ENCODE data around the gene HDAC9. TPM values are rescaled to one million over a fixed set of nuclear protein-coding genes. Genes with fewer than 3 reads are reported as not detected.

The HDAC9 gene
- total RNA-seq, 1 experiment from 2014 or later, result 20.3 TPM

GRCh38 chr7:18900236-18900635 is 404.7 kb downstream of the HDAC9 start:
- in situ Hi-C loops (cut with HindIII; ENCODE audit: low pct_unique_long_range_greater_than_20kb, low sequenced_read_pairs), result no loop called here
- no peak for DNase-seq (ENCODE audit: low read depth, low spot score)

GRCh38 chr7:18900803-18901202 is 405.3 kb downstream of the HDAC9 start:
- in situ Hi-C loops (cut with HindIII; ENCODE audit: low pct_unique_long_range_greater_than_20kb, low sequenced_read_pairs), result no loop called here
- no peak for DNase-seq (ENCODE audit: low read depth, low spot score)

GRCh38 chr7:18901351-18901750 is 405.8 kb downstream of the HDAC9 start:
- in situ Hi-C loops (cut with HindIII; ENCODE audit: low pct_unique_long_range_greater_than_20kb, low sequenced_read_pairs), result no loop called here

GRCh38 chr7:18901982-18902421 is 406.5 kb downstream of the HDAC9 start:
- DNase-seq (ENCODE audit: low read depth, low spot score), result no peak

More at GRCh38 chr7:18901351-18901750, 405.8 kb downstream of the HDAC9 start:
- DNase-seq (ENCODE audit: low read depth, low spot score), result peak; percentile 15

GRCh38 chr7:18902892-18903291 is 407.3 kb downstream of the HDAC9 start:
- in situ Hi-C loops (cut with HindIII; ENCODE audit: low pct_unique_long_range_greater_than_20kb, low sequenced_read_pairs), result no loop called here
- no peak for DNase-seq (ENCODE audit: low read depth, low spot score)

More at GRCh38 chr7:18901982-18902421, 406.5 kb downstream of the HDAC9 start:
- in situ Hi-C loops (cut with HindIII; ENCODE audit: low pct_unique_long_range_greater_than_20kb, low sequenced_read_pairs), result no loop called here

- in situ Hi-C loops (cut with HindIII; ENCODE audit: low pct_unique_long_range_greater_than_20kb, low sequenced_read_pairs), result no loop called here
- no peak for DNase-seq (ENCODE audit: low read depth, low spot score)
Observed at GRCh38 chr7:18903695-18904094, 408.1 kb downstream of the HDAC9 start.

GRCh38 chr7:18905316-18905943 is 409.9 kb downstream of the HDAC9 start:
- in situ Hi-C loops (cut with HindIII; ENCODE audit: low pct_unique_long_range_greater_than_20kb, low sequenced_read_pairs), result no loop called here
- no peak for DNase-seq (ENCODE audit: low read depth, low spot score)

GRCh38 chr7:18906901-18907300 is 411.4 kb downstream of the HDAC9 start:
- peak; percentile 40 for DNase-seq (ENCODE audit: low read depth, low spot score)
- in situ Hi-C loops (cut with HindIII; ENCODE audit: low pct_unique_long_range_greater_than_20kb, low sequenced_read_pairs), result no loop called here

- in situ Hi-C loops (cut with HindIII; ENCODE audit: low pct_unique_long_range_greater_than_20kb, low sequenced_read_pairs), result no loop called here
Observed at GRCh38 chr7:18913106-18913505, 417.6 kb downstream of the HDAC9 start.

GRCh38 chr7:18916826-18917225 is 421.3 kb downstream of the HDAC9 start:
- no peak for DNase-seq (ENCODE audit: low read depth, low spot score)
- in situ Hi-C loops (cut with HindIII; ENCODE audit: low pct_unique_long_range_greater_than_20kb, low sequenced_read_pairs), result no loop called here

More at GRCh38 chr7:18913106-18913505, 417.6 kb downstream of the HDAC9 start:
- no peak for DNase-seq (ENCODE audit: low read depth, low spot score)

- in situ Hi-C loops (cut with HindIII; ENCODE audit: low pct_unique_long_range_greater_than_20kb, low sequenced_read_pairs), result no loop called here
- no peak for DNase-seq (ENCODE audit: low read depth, low spot score)
Observed at GRCh38 chr7:18927134-18927533, 431.6 kb downstream of the HDAC9 start.

GRCh38 chr7:18936265-18936664 is 440.7 kb downstream of the HDAC9 start:
- no peak for DNase-seq (ENCODE audit: low read depth, low spot score)
- in situ Hi-C loops (cut with HindIII; ENCODE audit: low pct_unique_long_range_greater_than_20kb, low sequenced_read_pairs), result no loop called here

- in situ Hi-C loops (cut with HindIII; ENCODE audit: low pct_unique_long_range_greater_than_20kb, low sequenced_read_pairs), result no loop called here
- no peak for DNase-seq (ENCODE audit: low read depth, low spot score)
Observed at GRCh38 chr7:18939771-18940592, 444.4 kb downstream of the HDAC9 start.

GRCh38 chr7:18940593-18941134 is 445.1 kb downstream of the HDAC9 start:
- DNase-seq (ENCODE audit: low read depth, low spot score), result no peak
- in situ Hi-C loops (cut with HindIII; ENCODE audit: low pct_unique_long_range_greater_than_20kb, low sequenced_read_pairs), result no loop called here

- in situ Hi-C loops (cut with HindIII; ENCODE audit: low pct_unique_long_range_greater_than_20kb, low sequenced_read_pairs), result no loop called here
- DNase-seq (ENCODE audit: low read depth, low spot score), result no peak
Observed at GRCh38 chr7:18941207-18941606, 445.7 kb downstream of the HDAC9 start.

GRCh38 chr7:18948521-18948920 is 453.0 kb downstream of the HDAC9 start:
- in situ Hi-C loops (cut with HindIII; ENCODE audit: low pct_unique_long_range_greater_than_20kb, low sequenced_read_pairs), result no loop called here
- DNase-seq (ENCODE audit: low read depth, low spot score), result no peak

GRCh38 chr7:18952846-18953245 is 457.3 kb downstream of the HDAC9 start:
- DNase-seq (ENCODE audit: low read depth, low spot score), result peak; percentile 58
- in situ Hi-C loops (cut with HindIII; ENCODE audit: low pct_unique_long_range_greater_than_20kb, low sequenced_read_pairs), result no loop called here

GRCh38 chr7:18958627-18959026 is 463.1 kb downstream of the HDAC9 start:
- no peak for DNase-seq (ENCODE audit: low read depth, low spot score)
- in situ Hi-C loops (cut with HindIII; ENCODE audit: low pct_unique_long_range_greater_than_20kb, low sequenced_read_pairs), result no loop called here

- DNase-seq (ENCODE audit: low read depth, low spot score), result no peak
- in situ Hi-C loops (cut with HindIII; ENCODE audit: low pct_unique_long_range_greater_than_20kb, low sequenced_read_pairs), result no loop called here
Observed at GRCh38 chr7:18960725-18961124, 465.2 kb downstream of the HDAC9 start.

Data from SK-MEL-5 (cell line).